GM18511 (cell line): ENCODE data around the gene BTN3A1.
"Not testable (repeated sequence)": the region's sequence is repeated elsewhere in the genome, so short reads cannot be mapped to it uniquely, and the experiment has no call there.

Experiments
- ATAC-seq: cut with Tn5 transposase; IDR thresholded peaks from one replicate; pipeline ENCODE4 v1.9.1; 2021; ENCODE audit warnings: mild to moderate bottlenecking, moderate library complexity; ENCODE audit not compliant: unreplicated experiment

The BTN3A1 gene

GRCh38 chr6:26439151-26440125, 37.4 kb downstream of the BTN3A1 start:
- ATAC-seq, result no peak

DNA sequence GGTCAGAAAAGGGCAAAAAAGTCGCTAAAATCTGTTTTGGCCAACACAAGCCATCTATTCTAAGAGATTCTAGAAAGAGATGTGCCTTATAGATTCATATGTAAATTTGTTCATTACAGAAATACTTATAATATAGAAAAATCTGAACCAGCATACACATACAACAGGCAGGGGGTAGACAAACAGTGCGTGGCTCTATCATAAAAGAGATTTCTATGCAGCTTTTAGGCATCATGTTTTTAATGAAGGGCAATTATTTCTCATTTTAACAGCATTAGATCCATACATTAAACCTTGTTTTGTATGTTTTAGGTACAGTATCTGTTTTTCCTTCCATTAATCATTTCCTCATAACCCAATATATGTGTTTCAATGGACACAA, 38.9 kb downstream of the BTN3A1 start:
- ATAC-seq, result no peak

- no peak for ATAC-seq
These were observed 39.9 kb downstream of the BTN3A1 start for GRCh38 chr6:26441977-26442376.

GRCh38 chr6:26445934-26446667, 44.0 kb downstream of the BTN3A1 start:
- ATAC-seq, result peak; percentile 88

DNA sequence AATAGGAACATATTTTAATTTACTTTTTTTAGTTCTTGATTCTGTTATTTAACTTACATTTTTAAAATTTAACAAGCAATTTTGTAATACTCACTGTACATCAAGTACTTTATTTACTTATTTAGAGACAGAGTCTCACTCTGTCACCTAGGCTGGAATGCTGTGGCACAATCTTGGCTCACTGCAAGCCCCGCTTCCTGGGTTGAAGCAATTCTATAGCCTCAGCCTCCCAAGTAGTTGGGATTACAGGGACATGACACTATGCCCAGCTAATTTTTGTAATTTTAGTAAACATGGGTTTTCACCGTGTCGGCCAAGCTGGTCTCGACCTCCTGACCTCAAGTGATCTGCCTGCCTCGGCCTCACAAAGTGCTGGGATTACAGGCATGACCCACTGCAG, 45.2 kb downstream of the BTN3A1 start:
- ATAC-seq, result no peak

DNA sequence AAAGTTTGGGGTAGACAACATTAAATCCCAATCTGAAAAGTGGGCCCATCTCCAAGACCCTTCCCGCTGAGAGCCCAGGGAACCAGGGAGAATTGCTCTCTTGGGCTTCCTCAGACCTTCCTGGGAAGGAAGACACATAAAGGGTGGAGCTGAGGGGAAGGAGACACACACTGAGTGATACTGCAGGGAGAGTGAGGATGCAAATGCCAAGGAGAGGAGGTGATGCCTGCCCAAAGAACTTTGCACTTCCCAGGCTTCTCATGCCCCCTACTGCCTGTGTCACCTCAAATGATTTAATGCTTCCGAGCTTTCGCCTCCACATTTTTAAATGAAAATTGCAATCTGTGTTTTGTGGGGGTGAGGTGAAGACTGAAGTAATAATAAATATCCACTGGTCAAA, 48.2 kb downstream of the BTN3A1 start:
- no peak for ATAC-seq

DNA sequence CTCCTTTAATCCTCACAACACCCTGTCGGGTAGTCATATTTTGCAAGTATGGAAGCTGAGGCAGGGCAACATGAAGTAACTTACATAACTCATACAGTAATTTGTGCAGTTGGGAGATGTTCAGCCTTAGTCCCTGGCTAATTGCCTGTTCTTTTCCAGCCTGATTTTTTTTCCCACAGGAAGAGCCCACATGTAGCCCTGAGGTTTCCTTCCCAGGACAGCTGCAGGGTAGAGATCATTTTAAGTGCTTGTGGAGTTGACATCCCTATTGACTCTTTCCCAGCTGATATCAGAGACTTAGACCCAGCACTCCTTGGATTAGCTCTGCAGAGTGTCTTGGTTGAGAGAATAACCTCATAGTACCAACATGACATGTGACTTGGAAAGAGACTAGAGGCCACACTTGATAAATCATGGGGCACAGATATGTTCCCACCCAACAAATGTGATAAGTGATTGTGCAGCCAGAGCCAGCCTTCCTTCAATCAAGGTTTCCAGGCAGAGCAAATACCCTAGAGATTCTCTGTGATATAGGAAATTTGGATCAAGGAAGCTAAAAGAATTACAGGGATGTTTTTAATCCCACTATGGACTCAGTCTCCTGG, 50.7 kb downstream of the BTN3A1 start:
- ATAC-seq, result no peak

DNA sequence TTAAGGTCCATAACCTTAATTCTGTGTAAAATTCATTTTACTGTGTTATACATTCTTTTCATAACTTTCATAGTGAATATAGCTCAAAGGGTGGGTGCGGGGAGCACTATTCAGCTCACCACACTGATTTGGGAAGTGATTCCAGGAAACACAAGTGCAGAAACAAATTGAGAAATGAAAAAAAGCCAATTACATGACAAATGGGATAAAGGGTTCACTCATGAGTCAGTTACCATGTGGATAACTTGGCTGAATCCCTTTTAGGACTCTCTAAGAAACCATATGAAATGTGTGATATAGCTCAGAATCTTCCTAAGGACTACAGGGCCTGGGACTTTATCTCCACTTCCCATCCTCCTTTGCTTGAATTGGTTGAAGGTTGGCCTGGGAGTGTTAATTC, 52.6 kb downstream of the BTN3A1 start:
- ATAC-seq, result no peak

GRCh38 chr6:26455357-26455970, 53.4 kb downstream of the BTN3A1 start:
- ATAC-seq, result no peak

DNA sequence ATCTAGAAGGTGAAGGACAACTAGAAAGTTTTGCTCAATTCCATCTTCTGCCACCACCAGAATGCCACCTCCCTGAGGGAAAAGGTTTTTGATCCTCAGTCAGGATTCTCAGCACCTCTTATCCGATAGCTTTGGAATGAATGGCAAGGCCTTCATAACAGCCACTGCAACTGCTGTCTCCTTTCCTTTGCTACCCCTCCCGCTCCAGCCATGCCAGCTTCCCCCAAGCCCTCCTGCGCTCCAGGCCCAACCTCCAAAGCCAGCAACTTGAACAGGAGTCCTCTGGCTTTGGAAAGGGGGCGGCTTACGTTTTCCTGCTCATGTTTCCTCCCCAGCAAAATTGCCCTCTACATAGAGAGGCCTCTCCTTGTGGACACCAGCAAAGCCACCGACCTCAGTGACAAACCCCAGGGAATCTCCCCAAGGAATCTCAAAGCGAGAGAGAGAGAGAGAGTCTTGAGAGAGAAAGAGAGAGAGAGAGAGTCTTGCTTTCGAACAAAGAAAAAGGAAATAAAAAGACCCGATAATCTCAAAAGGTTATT, 55.3 kb downstream of the BTN3A1 start:
- peak; percentile 31 for ATAC-seq

DNA sequence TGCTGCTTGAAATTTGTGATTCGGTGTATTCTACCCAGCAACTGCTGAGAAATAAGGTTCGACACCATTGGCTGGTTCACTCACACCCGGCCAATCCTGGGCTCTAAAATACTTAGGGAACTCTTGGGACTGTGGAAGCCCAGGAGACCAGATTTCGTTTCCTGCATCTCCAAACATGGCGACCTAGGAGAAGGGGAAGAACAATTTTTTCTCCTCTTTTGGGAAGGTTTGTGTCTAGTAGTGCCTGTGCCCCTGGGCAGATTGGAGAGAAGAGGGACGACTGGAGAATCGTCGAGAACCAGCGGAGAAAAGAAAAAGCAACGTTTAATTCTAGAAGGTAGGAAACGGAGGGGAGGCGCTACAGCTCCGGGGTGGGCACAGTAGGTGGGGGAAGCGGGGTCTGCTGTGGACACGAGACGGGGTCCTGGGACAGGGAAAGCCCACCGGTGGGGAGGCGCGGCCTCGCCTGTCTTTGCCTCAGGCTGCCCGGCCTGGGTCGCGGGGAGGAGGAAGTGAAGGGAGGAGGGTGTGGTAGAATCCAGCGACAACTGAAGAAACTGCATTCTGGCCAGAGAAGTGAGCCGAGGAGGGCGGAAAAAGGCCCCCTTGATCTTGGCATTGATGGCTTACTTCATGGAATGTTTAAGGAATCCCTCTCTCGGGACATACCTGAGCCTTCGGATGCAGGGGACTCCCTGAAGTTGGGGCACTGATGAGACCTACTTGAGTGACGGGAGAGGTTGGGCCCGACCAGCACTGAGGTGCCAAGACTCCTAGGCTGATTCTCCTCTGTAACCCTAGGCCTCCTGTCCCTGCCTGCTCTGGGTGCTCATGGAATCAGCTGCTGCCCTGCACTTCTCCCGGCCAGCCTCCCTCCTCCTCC, 56.0 kb downstream of the BTN3A1 start, which contains the start of gene BTN2A1:
BTN2A1 (plus strand) TSS at position 150 of the 883 bp plus-strand sequence; CDS start at position 832, 682 bp downstream.
- peak; percentile 99 for ATAC-seq

DNA sequence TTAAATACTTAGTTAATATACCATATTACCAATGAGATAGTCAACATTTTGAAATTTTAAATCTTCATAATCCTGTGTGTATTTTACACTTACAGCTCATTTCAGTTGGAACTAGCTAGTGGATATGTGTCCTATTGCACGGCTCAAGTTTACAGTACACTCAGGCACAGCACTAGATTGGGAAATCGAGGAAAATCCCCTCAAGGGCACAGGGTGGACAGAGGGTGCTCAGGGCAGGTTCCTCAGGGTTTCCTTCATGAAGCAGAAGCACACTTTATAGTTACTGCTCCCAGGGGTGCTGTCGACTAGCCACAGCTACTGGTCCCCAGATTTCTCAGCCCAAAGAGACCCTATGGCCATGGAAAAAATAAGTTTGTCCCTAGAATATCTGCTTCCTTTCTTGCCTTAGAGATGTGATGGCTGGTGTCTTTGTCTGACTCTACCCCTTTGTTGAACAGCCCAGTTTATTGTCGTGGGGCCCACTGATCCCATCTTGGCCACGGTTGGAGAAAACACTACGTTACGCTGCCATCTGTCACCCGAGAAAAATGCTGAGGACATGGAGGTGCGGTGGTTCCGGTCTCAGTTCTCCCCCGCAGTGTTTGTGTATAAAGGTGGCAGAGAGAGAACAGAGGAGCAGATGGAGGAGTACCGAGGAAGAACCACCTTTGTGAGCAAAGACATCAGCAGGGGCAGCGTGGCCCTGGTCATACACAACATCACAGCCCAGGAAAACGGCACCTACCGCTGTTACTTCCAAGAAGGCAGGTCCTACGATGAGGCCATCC, 57.1 kb downstream of the BTN3A1 start:
- ATAC-seq, result no peak

- ATAC-seq, result not testable (repeated sequence)
These were observed 59.3 kb downstream of the BTN3A1 start for GRCh38 chr6:26461353-26461752.

DNA sequence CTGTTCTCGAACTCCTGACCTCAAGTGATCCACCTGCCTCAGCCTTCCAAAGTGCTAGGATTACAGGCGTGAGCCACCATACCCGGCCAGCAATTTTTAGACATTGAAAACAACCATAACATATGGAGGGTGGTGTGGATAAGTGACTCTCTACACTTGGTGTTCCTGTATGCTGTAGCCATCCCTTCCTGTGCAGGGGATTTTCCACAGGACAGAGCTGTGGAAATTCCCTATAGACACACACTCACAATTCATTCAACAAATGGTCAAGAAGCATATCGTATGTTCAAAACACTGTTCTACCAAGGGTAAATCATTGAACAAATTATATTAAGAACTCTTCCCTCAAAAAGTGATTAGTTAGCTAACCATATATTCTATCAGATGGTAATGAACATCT, 61.9 kb downstream of the BTN3A1 start:
- ATAC-seq, result no peak

DNA sequence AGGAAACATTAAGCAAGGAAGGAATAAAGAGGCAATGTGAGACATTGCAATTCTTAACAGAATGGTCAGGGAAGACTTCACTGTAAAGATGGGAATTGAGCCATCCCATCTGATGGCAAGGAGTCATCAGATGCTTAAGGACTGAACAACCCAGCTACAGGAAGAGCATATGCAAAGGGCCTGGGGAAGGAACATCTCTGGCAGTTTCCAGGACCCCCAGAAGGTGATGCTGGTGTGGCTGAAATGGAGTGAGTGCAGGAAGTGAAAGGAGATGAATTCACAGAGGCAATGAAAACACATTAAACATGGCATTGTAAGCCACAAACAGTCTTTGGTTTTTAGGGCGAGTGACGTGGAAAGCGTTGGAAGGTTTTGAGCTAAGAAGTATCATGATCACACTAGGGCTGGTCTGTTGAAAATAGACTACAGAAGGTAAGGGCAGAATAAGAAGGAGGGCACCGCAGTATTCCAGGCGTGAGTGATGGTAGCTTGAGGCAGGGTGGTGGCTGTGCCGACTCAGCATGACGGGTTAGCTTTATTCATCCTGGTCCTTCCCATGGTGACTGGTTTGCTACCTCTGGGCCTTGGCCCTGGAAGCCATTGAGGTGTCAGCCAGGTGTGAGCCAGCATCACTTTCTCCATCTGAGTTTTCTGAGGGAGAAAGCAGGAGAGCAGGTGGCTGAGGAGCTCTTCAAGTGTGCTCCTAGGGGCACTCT, 62.5 kb downstream of the BTN3A1 start:
- no peak for ATAC-seq
